Gastroesophageal sphincter (tissue), 3 donors: Measurements from ENCODE around the gene DCTN3.

Source experiments
- EP300 ChIP-seq: sonication (generic); formaldehyde crosslinking; IDR thresholded peaks from one replicate; pipeline ENCODE4 v1.6.1; 2017; ENCODE audit warnings: antibody characterized with exemption, mild to moderate bottlenecking
- POLR2A ChIP-seq, 2 donors: fragments of 450-650 bp; IDR thresholded peaks; one replicate each; pipeline ENCODE4 v1.6.1; 2017; ENCODE audit warnings: antibody characterized with exemption in 2 of 2, mild to moderate bottlenecking in 2 of 2, moderate library complexity in 1 of 2
- POLR2AphosphoS5 ChIP-seq: sonication (generic); formaldehyde crosslinking; IDR thresholded peaks from one replicate; pipeline ENCODE4 v1.6.1; 2017; ENCODE audit warnings: antibody characterized with exemption
- TF ChIP-seq, protein P1 (sequence below), 4 experiments: fragments of 200-600 bp in 2 of 4; fragments of 450-650 bp in 2 of 4; sonication (generic) in 1 of 4; IDR thresholded peaks; one replicate each; pipeline ENCODE4 v1.5.1; 2017 to 2019; ENCODE audit warnings: antibody characterized with exemption in 4 of 4, mild to moderate bottlenecking in 2 of 4, moderate library complexity in 2 of 4

DNA sequence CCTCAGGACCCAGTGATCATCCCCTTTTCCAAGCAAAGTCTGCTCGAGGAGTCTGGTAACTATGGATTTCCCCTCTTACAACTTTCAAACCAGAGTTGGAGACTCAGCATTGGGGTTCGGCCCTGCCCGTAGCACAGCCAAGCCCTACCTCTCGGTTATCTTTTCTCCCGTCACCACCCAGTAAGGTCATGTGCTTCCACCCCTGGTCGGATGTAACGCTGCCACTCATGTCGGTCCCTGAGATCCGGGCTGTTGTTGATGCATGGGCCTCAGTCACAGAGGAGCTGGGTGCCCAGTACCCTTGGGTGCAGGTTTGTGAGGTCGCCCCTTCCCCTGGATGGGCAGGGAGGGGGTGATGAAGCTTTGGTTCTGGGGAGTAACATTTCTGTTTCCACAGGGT is 27.4 kb upstream of the DCTN3 start:
- TF ChIP-seq, protein P1, sequence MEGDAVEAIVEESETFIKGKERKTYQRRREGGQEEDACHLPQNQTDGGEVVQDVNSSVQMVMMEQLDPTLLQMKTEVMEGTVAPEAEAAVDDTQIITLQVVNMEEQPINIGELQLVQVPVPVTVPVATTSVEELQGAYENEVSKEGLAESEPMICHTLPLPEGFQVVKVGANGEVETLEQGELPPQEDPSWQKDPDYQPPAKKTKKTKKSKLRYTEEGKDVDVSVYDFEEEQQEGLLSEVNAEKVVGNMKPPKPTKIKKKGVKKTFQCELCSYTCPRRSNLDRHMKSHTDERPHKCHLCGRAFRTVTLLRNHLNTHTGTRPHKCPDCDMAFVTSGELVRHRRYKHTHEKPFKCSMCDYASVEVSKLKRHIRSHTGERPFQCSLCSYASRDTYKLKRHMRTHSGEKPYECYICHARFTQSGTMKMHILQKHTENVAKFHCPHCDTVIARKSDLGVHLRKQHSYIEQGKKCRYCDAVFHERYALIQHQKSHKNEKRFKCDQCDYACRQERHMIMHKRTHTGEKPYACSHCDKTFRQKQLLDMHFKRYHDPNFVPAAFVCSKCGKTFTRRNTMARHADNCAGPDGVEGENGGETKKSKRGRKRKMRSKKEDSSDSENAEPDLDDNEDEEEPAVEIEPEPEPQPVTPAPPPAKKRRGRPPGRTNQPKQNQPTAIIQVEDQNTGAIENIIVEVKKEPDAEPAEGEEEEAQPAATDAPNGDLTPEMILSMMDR (IDR thresholded peaks at IDR 0.05): no peak
- TF ChIP-seq POLR2AphosphoS5: no peak
- TF ChIP-seq EP300: no peak
- TF ChIP-seq POLR2A (IDR thresholded peaks at IDR 0.05): no peak
